GM12872 (cell line): ENCODE results near the gene CTSC.

Experiments used
- TF ChIP-seq, protein P1 (sequence below): IDR thresholded peaks from 3 replicates; pipeline ENCODE4 v1.5.1; 2011; ENCODE audit warnings: low read depth, mild to moderate bottlenecking, low read length, moderate library complexity; ENCODE audit not compliant: insufficient read depth

Gene CTSC

GRCh38 chr11:88313441-88313840, 24.1 kb downstream of the CTSC start:
- TF ChIP-seq, protein P1, sequence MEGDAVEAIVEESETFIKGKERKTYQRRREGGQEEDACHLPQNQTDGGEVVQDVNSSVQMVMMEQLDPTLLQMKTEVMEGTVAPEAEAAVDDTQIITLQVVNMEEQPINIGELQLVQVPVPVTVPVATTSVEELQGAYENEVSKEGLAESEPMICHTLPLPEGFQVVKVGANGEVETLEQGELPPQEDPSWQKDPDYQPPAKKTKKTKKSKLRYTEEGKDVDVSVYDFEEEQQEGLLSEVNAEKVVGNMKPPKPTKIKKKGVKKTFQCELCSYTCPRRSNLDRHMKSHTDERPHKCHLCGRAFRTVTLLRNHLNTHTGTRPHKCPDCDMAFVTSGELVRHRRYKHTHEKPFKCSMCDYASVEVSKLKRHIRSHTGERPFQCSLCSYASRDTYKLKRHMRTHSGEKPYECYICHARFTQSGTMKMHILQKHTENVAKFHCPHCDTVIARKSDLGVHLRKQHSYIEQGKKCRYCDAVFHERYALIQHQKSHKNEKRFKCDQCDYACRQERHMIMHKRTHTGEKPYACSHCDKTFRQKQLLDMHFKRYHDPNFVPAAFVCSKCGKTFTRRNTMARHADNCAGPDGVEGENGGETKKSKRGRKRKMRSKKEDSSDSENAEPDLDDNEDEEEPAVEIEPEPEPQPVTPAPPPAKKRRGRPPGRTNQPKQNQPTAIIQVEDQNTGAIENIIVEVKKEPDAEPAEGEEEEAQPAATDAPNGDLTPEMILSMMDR: no peak

- TF ChIP-seq, protein P1: no peak
Observed at GRCh38 chr11:88312628-88313027, 24.9 kb downstream of the CTSC start.

- TF ChIP-seq, protein P1: no peak
Observed at GRCh38 chr11:88310246-88310645, 27.3 kb downstream of the CTSC start.

DNA sequence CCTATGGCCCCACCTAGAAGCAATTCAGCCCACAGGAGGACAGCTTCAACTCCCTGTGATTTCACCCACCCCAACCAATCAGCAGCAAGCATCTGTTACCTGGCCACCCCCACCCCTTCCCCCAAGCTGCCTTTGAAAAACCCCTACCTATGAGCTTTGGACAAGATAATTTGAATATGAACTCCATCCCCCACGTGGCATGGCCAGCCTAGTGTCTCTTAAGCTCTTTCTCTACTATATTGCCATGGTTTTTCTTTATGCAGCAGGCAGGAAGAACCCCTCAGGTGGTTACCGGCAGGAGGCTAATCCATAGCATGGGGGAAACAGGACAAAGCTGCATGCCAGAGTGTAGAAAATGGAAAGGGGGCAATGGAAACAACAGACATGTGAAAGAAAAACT, 29.0 kb downstream of the CTSC start:
- TF ChIP-seq, protein P1: no peak

GRCh38 chr11:88307749-88308425, 29.6 kb downstream of the CTSC start:
- TF ChIP-seq, protein P1: no peak

DNA sequence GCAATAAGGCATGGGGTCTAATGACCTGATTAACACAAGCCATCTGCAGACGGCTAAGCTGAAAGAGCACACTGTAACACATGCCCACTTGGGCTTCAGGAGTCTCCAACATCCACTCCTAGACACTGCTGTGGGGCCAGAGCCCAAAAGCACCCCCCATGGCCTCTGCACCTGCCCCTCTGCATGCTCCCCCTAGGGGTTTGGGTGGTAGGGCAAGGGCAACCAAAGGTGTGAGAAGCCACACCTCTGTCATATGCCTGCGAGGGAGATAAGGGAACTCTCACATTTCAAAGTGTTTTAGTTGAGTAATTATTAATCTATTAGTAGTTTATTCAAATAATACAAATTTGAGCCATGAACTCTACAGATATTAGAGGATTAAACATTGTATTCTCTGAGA, 30.8 kb downstream of the CTSC start:
- TF ChIP-seq, protein P1: no peak

- TF ChIP-seq, protein P1: no peak
Observed at GRCh38 chr11:88305430-88305829, 32.1 kb downstream of the CTSC start.
